IPS-NIHi7 (cell line): ENCODE data around the gene TAS1R3.

Source experiments
- DNase-seq: peaks from one replicate; pipeline ENCODE4 v3.0.0; 2012; ENCODE audit warnings: mixed read lengths; ENCODE audit errors: extremely low spot score

The TAS1R3 gene

DNA sequence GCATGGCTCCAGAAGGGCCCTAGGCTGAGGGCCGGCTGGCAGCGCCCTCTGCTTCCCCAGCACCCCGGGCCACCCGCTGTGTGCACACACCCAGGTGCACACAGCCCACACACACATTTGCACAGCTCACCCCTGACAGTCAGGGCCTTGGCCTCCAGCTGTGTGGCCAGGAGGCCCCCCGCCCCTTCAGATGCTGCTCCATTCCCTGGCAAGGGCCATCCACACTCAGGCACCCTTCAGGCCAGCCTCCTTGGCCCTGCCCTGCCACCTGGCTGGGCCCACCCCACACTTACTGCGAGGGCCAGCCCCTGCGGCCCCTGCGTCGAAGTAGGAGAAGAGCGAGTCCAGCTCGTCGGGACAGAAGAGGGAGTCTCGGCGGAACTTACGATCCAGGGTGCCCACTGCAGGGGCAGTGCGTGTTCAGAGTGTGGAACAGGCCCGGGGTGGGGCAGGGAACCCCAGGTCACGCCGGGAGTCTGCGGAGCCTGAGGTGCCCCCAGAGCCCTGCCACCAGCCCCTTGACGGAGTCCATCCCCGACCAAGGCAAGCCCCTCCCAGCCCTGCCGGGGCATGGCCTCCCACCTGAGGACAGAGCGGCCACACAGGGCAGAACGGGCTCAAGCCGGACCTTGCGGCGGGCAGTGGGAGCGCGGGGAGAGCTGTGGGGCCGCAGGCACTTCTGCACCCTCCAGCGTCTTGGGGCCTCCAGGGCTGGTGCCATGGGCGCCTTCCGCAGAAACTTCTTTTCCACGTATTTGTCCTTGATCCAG lies 35.7 kb upstream of the TAS1R3 start:
- no peak for DNase-seq

- no peak for DNase-seq
Measured at GRCh38 chr1:1296070-1297061, 34.7 kb upstream of the TAS1R3 start.

DNA sequence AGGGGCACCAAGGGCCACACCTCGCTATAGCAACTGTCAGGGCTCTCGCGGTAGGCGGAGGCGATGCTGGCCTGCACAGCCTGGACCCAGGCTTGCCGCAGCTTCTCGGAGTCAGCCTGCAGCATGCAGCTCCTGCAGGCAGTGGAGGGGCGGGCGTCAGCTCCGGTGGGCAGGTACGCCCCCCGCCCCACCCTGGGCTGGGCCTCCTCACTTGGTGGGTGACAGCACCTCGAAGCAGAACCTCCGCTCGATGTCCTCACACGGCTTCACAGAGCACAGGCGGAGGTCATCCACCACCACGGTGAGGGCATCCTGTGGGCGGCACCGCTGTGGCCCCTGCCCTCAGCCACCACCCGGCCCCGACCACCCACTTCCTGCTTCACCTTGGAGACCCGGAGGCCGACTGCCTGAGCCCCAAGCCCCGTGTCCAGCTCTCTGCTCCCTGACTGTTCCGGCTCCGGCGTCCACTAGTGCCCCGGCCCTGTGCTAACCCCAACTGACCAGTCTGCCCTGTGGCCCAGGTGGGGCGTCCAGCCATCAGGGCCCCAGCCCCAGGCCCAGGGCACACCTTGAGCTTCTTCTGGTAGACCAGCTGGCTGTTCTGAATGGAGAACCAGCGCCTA lies 33.2 kb upstream of the TAS1R3 start:
- no peak for DNase-seq

GRCh38 chr1:1298861-1299685 lies 32.0 kb upstream of the TAS1R3 start:
- peak; percentile 81 for DNase-seq

- DNase-seq: no peak
Measured at GRCh38 chr1:1299686-1300351, 31.3 kb upstream of the TAS1R3 start.

DNA sequence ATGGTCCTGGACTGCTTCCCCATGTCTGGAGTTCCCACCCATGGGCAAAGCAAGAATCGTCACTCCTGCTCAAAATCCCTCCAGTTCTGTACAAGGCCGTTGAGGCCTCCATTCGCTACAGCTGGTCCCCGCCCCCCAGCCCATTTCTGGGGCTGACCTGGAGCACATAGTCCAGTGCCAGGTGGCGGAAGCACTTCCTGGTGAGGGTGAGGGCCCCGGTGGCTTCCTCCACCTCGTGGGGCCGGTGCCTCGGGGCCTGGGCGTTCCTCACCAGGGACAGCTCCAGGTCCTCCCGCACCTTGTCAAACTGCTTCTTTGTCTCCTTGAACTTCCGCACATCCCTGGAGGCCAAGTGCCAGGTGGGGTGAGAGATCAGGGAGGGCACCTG lies 30.7 kb upstream of the TAS1R3 start:
- no peak for DNase-seq

DNA sequence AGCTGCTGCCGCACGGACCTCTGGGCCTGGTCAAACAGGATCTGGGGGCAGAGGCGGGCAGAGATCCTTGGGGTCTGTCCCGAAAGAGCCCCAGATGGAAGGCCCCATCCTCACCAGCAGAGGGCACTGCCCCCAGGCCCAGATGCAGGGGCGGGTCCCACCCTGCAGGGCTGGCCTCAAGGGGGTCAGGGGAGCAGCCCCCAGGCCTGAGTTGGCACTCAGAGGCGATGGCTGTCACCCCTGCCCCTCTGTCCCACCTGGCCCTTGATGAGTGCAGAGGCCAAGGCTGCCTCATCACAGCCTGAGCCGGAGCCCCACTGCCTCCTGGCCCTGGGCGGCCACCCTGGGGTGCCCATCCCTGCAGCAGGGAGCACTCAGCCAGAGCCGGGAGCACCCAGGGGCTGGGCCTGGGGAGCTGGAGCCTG lies 29.1 kb upstream of the TAS1R3 start:
- no peak for DNase-seq

GRCh38 chr1:1302951-1303509 lies 28.1 kb upstream of the TAS1R3 start:
- no peak for DNase-seq

GRCh38 chr1:1303736-1304135 lies 27.3 kb upstream of the TAS1R3 start:
- DNase-seq: no peak

DNA sequence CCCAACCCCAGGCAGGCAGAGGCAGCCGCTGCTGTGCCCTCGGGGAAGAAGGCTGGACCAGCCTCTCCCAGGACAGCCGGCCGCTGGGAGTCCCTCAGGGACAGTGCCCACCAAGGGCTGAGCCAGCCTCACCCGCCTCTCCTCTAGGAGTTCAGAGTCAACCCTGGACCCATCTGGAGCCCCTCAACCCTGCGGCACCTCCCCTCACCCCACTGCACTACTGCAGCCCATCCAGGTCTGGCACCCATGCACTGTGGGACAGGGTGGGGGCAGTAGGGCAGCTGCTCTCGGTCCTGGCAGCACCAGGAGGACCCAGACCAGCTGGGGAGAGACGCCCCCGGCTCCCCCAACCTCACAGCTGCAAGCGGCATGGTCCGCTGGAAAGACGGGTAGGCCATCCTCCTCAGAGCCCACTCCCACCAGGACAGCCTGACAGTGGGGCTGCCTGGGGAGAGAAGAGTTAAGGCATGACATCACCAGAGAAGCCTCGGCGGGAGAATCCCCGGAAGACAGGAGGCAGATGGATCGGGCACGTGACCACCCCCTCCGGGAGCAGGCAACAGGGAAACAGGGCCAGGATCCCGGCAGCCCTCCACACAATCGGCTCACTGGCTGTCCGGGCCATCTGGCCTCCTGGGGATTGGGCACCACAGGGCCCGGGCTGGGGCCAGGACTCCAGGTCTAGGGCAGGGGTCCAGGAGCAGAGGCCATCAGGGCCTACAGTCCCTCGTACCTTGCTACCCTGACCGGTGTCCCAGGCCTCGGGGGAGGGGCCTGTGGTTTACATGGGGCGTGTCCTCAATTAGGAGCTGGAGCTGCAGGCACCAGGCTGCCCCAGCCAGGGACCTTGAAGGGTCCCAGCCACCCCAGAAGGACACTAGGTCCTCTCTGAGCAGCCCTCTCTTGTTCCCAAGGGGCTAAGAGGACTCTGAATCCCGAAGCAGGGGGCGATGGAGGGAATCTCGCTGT lies 26.5 kb upstream of the TAS1R3 start:
- DNase-seq: peak; percentile 72

- no peak for DNase-seq
Measured at GRCh38 chr1:1305300-1306069, 25.6 kb upstream of the TAS1R3 start.

GRCh38 chr1:1306070-1306660 lies 24.9 kb upstream of the TAS1R3 start:
- no peak for DNase-seq

DNA sequence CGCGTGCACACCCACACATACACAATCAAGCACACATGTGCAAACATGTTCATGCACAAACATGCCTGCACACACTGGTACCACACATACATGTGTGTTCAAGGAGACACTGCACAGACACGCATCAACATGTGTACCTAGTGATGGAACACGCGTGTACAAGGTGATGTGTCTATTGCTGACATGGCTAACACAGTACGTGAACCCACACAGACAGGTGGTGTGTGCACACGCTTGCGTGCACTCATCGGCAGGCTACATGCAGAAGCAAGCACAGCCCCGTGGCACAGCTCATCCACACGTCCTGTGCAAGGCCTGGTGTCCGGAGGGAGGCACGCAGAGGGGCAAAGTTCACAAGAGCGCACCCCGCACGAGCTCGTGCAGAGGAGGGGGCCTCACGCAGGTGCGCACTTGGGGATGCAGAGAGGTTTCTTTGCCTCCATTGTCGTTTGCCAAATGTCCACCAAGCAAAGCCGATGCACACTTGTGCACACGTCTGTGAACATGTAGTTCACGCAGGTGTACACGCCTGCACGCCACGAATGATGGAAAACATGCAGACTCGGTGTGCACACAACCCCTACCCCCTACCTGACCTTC lies 24.3 kb upstream of the TAS1R3 start:
- no peak for DNase-seq

- DNase-seq: no peak
Measured at GRCh38 chr1:1307261-1307922, 23.7 kb upstream of the TAS1R3 start.

GRCh38 chr1:1307923-1308755 lies 22.9 kb upstream of the TAS1R3 start, which contains the start of the genes ACAP3 and PUSL1:
Gene ACAP3 (minus strand): TSS chr1:1307930. CDS start chr1:1307815, 115 bp downstream.
Gene PUSL1 (plus strand): TSS chr1:1308597. CDS start chr1:1308644, 47 bp downstream.
- peak; percentile 90 for DNase-seq

- no peak for DNase-seq
Measured at GRCh38 chr1:1308756-1309250, 22.3 kb upstream of the TAS1R3 start.
